CD4-positive, alpha-beta memory T cell (primary cell): ENCODE data around the gene DUOXA1. TPM values are rescaled to one million over a fixed set of nuclear protein-coding genes. Genes with fewer than 3 reads are reported as not detected.

ENCODE experiments used
- CTCF ChIA-PET: fragments of 350-600 bp; sonication (Branson Sonifier 250); formaldehyde crosslinking; loops from one replicate; lab custom pipeline; 2021; ENCODE audit warnings: inconsistent platforms; ENCODE audit not compliant: partially characterized antibody; lab: Charles Lee
- POLR2A ChIA-PET: fragments of 350-600 bp; sonication (Branson Sonifier 250); formaldehyde crosslinking; loops from one replicate; lab custom pipeline; 2021; ENCODE audit not compliant: partially characterized antibody; lab: Charles Lee
- DNase-seq, 5 donors: peaks; one replicate each; pipeline versions ENCODE4 v3.0.0 to v3.0.0-alpha.2; 2020 to 2022; ENCODE audit warnings: mixed read lengths in 1 of 5
- H3K27ac ChIP-seq: one replicate; pipeline ENCODE4 v1.7.0; 2013; ENCODE audit warnings: low read depth, low read length
- H3K27me3 ChIP-seq: 2 replicates; pipeline ENCODE4 v1.7.0; 2013; ENCODE audit warnings: mild to moderate bottlenecking, low read length, moderate library complexity; ENCODE audit not compliant: insufficient read depth
- H3K36me3 ChIP-seq: 2 replicates; pipeline ENCODE4 v1.7.0; 2013; ENCODE audit warnings: mild to moderate bottlenecking, low read length, moderate library complexity; ENCODE audit not compliant: insufficient read depth
- H3K4me1 ChIP-seq: 2 replicates; pipeline ENCODE4 v1.7.0; 2013; ENCODE audit warnings: mild to moderate bottlenecking, low read length, moderate library complexity; ENCODE audit not compliant: insufficient read depth
- H3K4me3 ChIP-seq, 2 donors: one replicate each; pipeline ENCODE4 v1.7.0; 2013; ENCODE audit warnings: low read length in 2 of 2, mild to moderate bottlenecking in 1 of 2
- H3K9me3 ChIP-seq, 2 donors: one replicate each; pipeline ENCODE4 v1.7.0; 2013; ENCODE audit warnings: low read length in 2 of 2, control low read depth in 1 of 2; ENCODE audit not compliant: control insufficient read depth in 1 of 2
- H3K27ac Mint-ChIP-seq, 7 donors: one replicate each; pipeline ENCODE4 v1.8.0; 2020 to 2021; ENCODE audit warnings: mixed read lengths in 7 of 7, mild to moderate bottlenecking in 6 of 7, inconsistent platforms in 3 of 7, moderate library complexity in 3 of 7
- H3K27me3 Mint-ChIP-seq, 2 donors: one replicate each; pipeline ENCODE4 v1.8.0; 2020 to 2021; ENCODE audit warnings: mixed read lengths in 2 of 2
- H3K36me3 Mint-ChIP-seq, 2 donors: one replicate each; pipeline ENCODE4 v1.8.0; 2020 to 2021; ENCODE audit warnings: mixed read lengths in 2 of 2, inconsistent platforms in 1 of 2, mild to moderate bottlenecking in 1 of 2
- H3K4me1 Mint-ChIP-seq, 4 donors: one replicate each; pipeline ENCODE4 v1.8.0; 2020 to 2021; ENCODE audit warnings: mixed read lengths in 4 of 4, mild to moderate bottlenecking in 1 of 4
- H3K4me3 Mint-ChIP-seq, 8 donors: one replicate each; pipeline ENCODE4 v1.8.0; 2020 to 2021; ENCODE audit warnings: mixed read lengths in 8 of 8, mild to moderate bottlenecking in 7 of 8, moderate library complexity in 6 of 8, inconsistent platforms in 3 of 8
- H3K9me3 Mint-ChIP-seq, 8 donors: one replicate each; pipeline ENCODE4 v1.8.0; 2020 to 2021; ENCODE audit warnings: mixed read lengths in 8 of 8, mild to moderate bottlenecking in 5 of 8, inconsistent platforms in 3 of 8, moderate library complexity in 1 of 8
- intact Hi-C: fragments of 100-400 bp; cut with micrococcal nuclease; formaldehyde crosslinking; loops from one replicate; pipeline ENCODE4 v1.15.1; 2023
- polyA plus RNA-seq, 2 donors: library from polyadenylated mRNA; unstranded; fragments of 300-500 nt; fragmentation: Illumina TruSeq; gene quantifications; one replicate each; pipeline ENCODE4 v1.2.3, GENCODE V29; 2021
- total RNA-seq, 2 experiments: library from RNA; stranded (reverse); gene quantifications; one replicate each; pipeline ENCODE4 v1.2.3, GENCODE V29; 2021

DUOXA1 gene
- total and polyA plus RNA-seq, 4 experiments from 2014 or later, result 0.23 to 0.97 TPM; not detected in 2

GRCh38 chr15:45123397-45123796 is 6.3 kb downstream of the DUOXA1 start:
- Histone ChIP-seq H3K27ac (no peak overlapping the region), H3K9me3 (no peaks in the 10 kb centered on the region), H3K4me1 (no peaks in the 10 kb centered on the region), H3K27me3 (peaks cover 22% of the 10 kb centered on the region), H3K4me3 (no peak overlapping the region), H3K36me3 (no peaks in the 10 kb centered on the region)
- Mint-ChIP-seq H3K27me3 (peaks cover 34 to 46% of the 10 kb centered on the region in 2 donors), H3K4me3 (no peak overlapping the region), H3K9me3 (peaks cover 0 to under 1% (median 0%) of the 10 kb centered on the region in 8 donors), H3K4me1 (peaks cover 0 to 2% (median under 1%) of the 10 kb centered on the region in 4 donors), H3K27ac (no peak overlapping the region), H3K36me3 (no peaks in the 10 kb centered on the region)
- no peak for DNase-seq
- ChIA-PET POLR2A (no interaction called here), CTCF (interaction anchor here (0.7 to 1.9 kb wide), 5 partner anchors 10 to 276 kb away, joined by 3 to 9 read pairs (median 4); no protein-coding TSS in a partner anchor)
- intact Hi-C loops, result no loop called here

DNA sequence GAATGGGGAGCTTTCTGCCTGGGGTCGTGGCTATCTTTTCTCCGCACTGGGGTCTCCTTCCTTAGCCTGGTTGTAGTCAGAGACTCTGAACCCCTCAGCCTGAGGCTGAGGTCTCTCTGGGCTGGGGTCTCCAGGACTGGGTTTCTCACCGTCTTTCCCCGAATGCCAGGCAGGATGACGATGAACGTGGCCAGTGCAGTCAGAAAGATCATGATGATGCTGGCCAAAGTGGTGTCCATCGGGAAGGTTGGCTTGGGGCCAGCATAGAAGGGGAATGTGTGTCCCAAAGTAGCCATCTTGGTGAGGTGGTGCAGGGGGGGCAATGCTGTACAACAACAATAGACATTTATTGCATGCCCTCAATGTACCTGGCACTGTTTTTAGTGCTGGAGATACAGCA is 7.0 kb downstream of the DUOXA1 start:
- intact Hi-C loops, result no loop called here
- POLR2A ChIA-PET, result no interaction called here
- H3K36me3 Mint-ChIP-seq, result no peaks in the 10 kb centered on the region

GRCh38 chr15:45121706-45122417 is 7.8 kb downstream of the DUOXA1 start:
- POLR2A ChIA-PET, result no interaction called here
- Histone ChIP-seq H3K9me3 (no peaks in the 10 kb centered on the region), H3K27me3 (peaks cover 27% of the 10 kb centered on the region), H3K4me1 (peaks cover 11% of the 10 kb centered on the region), H3K36me3 (no peaks in the 10 kb centered on the region), H3K4me3 (no peak overlapping the region), H3K27ac (no peak overlapping the region)
- no peak for DNase-seq
- Mint-ChIP-seq H3K27ac (peak overlapping the region in 1 of 7 donors; percentile 64), H3K27me3 (peaks cover 39 to 49% of the 10 kb centered on the region in 2 donors), H3K9me3 (peaks cover 0 to 2% (median 0%) of the 10 kb centered on the region in 8 donors), H3K36me3 (no peaks in the 10 kb centered on the region), H3K4me1 (peaks cover 8 to 15% (median 12%) of the 10 kb centered on the region in 4 donors), H3K4me3 (no peak overlapping the region)
- intact Hi-C loops, result no loop called here
- CTCF ChIA-PET, result interaction anchor here (0.9 to 1.9 kb wide), 5 partner anchors 12 to 279 kb away, joined by 3 to 9 read pairs (median 3); no protein-coding TSS in a partner anchor

More for the DNA sequence above, 7.0 kb downstream of the DUOXA1 start:
- H3K4me3 Mint-ChIP-seq, result no peak overlapping the region
- DNase-seq, result no peak
- H3K4me1 Mint-ChIP-seq, result peaks cover 4 to 7% (median 5%) of the 10 kb centered on the region in 4 donors
- Histone ChIP-seq H3K36me3 (no peaks in the 10 kb centered on the region), H3K27me3 (peaks cover 18% of the 10 kb centered on the region), H3K9me3 (no peaks in the 10 kb centered on the region), H3K4me3 (no peak overlapping the region), H3K27ac (no peak overlapping the region), H3K4me1 (peaks cover 2% of the 10 kb centered on the region)
- H3K9me3 Mint-ChIP-seq, result peaks cover 0 to 2% (median 0%) of the 10 kb centered on the region in 8 donors
- H3K27me3 Mint-ChIP-seq, result peaks cover 36 to 45% of the 10 kb centered on the region in 2 donors
- CTCF ChIA-PET, result interaction anchor here (0.7 to 1.9 kb wide), 4 partner anchors 11 to 277 kb away, joined by 3 to 9 read pairs (median 4); no protein-coding TSS in a partner anchor
- H3K27ac Mint-ChIP-seq, result no peak overlapping the region

DNA sequence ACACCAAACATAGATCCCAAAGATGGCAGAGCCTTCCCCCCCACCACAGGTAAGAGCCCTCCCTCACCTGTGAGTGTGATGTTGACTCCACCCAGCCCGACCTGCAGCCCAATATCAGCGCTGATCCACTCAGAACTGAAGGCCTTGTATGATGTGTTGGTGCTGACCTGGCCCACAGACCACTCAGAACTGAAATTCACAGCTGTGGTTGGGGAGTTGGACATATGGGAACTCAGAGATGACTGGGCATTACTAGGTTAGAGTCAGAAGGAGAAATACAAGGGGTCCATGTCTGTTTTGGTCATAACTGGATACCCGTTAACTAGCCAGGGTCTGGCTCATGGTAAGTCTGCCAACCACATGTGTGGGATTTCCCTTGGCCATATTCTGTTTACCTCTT is 8.7 kb downstream of the DUOXA1 start:
- no peak overlapping the region for H3K27ac ChIP-seq
- no peak for DNase-seq
- Mint-ChIP-seq H3K9me3 (peaks cover 0 to 2% (median 0%) of the 10 kb centered on the region in 8 donors), H3K4me1 (peaks cover 12 to 23% (median 17%) of the 10 kb centered on the region in 4 donors), H3K27me3 (peaks cover 41 to 48% of the 10 kb centered on the region in 2 donors), H3K27ac (no peak overlapping the region), H3K4me3 (no peak overlapping the region), H3K36me3 (no peaks in the 10 kb centered on the region)
- H3K36me3 ChIP-seq, result no peaks in the 10 kb centered on the region
- H3K9me3 ChIP-seq, result no peaks in the 10 kb centered on the region
- H3K4me3 ChIP-seq, result no peak overlapping the region
- H3K4me1 ChIP-seq, result peaks cover 18% of the 10 kb centered on the region
- POLR2A ChIA-PET, result no interaction called here
- intact Hi-C loops, result no loop called here
- CTCF ChIA-PET, result interaction anchor here (1.2 to 1.8 kb wide), 2 partner anchors 14 to 47 kb away, joined by 3 to 5 read pairs; no protein-coding TSS in a partner anchor
- peaks cover 22% of the 10 kb centered on the region for H3K27me3 ChIP-seq

- DNase-seq, result no peak
- Histone ChIP-seq H3K27me3 (peaks cover 26% of the 10 kb centered on the region), H3K4me1 (peaks cover 18% of the 10 kb centered on the region), H3K36me3 (no peaks in the 10 kb centered on the region), H3K27ac (no peak overlapping the region), H3K9me3 (no peaks in the 10 kb centered on the region), H3K4me3 (no peak overlapping the region)
- Mint-ChIP-seq H3K36me3 (no peaks in the 10 kb centered on the region), H3K4me1 (peaks cover 12 to 29% (median 21%) of the 10 kb centered on the region in 4 donors), H3K27me3 (peaks cover 41 to 48% of the 10 kb centered on the region in 2 donors), H3K27ac (no peak overlapping the region), H3K4me3 (no peak overlapping the region), H3K9me3 (peaks cover 0 to 2% (median 0%) of the 10 kb centered on the region in 8 donors)
- ChIA-PET POLR2A (no interaction called here), CTCF (interaction anchor here (1.8 kb wide), 1 partner anchor 48 kb away, joined by 5 read pairs; no protein-coding TSS in a partner anchor)
- intact Hi-C loops, result no loop called here
Observed at GRCh38 chr15:45120081-45120972, 9.4 kb downstream of the DUOXA1 start.

DNA sequence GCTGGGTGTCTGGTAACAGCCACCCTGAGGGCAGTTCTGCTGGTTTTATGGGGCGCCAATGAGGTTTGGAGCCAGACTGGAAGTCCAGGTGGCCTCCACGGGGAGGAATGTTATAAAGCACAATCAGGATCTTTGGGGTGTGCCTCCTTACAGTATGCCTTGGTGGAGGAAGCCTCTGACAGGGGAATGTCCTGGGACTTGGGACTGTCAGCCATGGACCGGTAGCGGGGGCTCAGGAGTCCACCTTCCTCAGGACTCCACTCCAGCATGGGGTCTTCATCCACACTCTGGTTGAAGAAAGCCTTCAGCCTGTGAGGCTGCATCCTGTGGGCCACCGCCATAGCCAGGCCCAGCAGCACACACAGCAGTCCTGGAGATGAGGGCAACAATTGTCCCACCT is 10.7 kb downstream of the DUOXA1 start:
- H3K4me1 ChIP-seq, result peaks cover 26% of the 10 kb centered on the region
- H3K9me3 Mint-ChIP-seq, result peaks cover 0 to 2% (median 0%) of the 10 kb centered on the region in 8 donors
- no peak overlapping the region for H3K4me3 ChIP-seq
- intact Hi-C loops, result loop anchor here (2.0 to 5.0 kb wide), 2 partner anchors 68 to 82 kb away; partner anchors contain the start of gene SHF
- ChIA-PET CTCF (interaction anchor here (1.0 to 1.9 kb wide), 16 partner anchors 8 to 541 kb away, joined by 3 to 21 read pairs (median 6); partner anchors contain the start of genes DUOX1 and DUOXA1), POLR2A (interaction anchor here (1.0 kb wide), 1 partner anchor 44 kb away, joined by 4 read pairs; no protein-coding TSS in a partner anchor)
- no peak for DNase-seq
- H3K9me3 ChIP-seq, result no peaks in the 10 kb centered on the region
- H3K4me3 Mint-ChIP-seq, result peak overlapping the region in 1 of 8 donors; percentile 27
- H3K36me3 Mint-ChIP-seq, result no peaks in the 10 kb centered on the region
- H3K27ac ChIP-seq, result no peak overlapping the region
- H3K36me3 ChIP-seq, result no peaks in the 10 kb centered on the region
- H3K27me3 ChIP-seq, result peaks cover 36% of the 10 kb centered on the region
- peaks cover 46 to 54% of the 10 kb centered on the region in 2 donors for H3K27me3 Mint-ChIP-seq
- peaks cover 18 to 39% (median 29%) of the 10 kb centered on the region in 4 donors for H3K4me1 Mint-ChIP-seq
- H3K27ac Mint-ChIP-seq, result no peak overlapping the region
